Progenitor cell of endocrine pancreas (in vitro differentiated cells): ENCODE results near the gene ACYP1. TPM values are rescaled to one million over a fixed set of nuclear protein-coding genes. Genes with fewer than 3 reads are reported as not detected.

Source experiments
- DNase-seq: peaks from one replicate; pipeline ENCODE4 v3.0.0; 2021; ENCODE audit warnings: low spot score; ENCODE audit not compliant: unreplicated experiment
- H3K27ac Mint-ChIP-seq: 2 replicates; pipeline ENCODE4 v1.8.0; 2021; ENCODE audit warnings: mild to moderate bottlenecking, moderate library complexity, mixed read lengths
- H3K27me3 Mint-ChIP-seq: 2 replicates; pipeline ENCODE4 v1.8.0; 2021; ENCODE audit warnings: mixed read lengths
- H3K36me3 Mint-ChIP-seq: 2 replicates; pipeline ENCODE4 v1.8.0; 2022; ENCODE audit warnings: mixed read lengths; ENCODE audit not compliant: insufficient read depth
- H3K4me1 Mint-ChIP-seq: 2 replicates; pipeline ENCODE4 v1.8.0; 2021; ENCODE audit warnings: low read depth, mixed read lengths
- H3K4me3 Mint-ChIP-seq: 2 replicates; pipeline ENCODE4 v1.8.0; 2021; ENCODE audit warnings: low read depth, mild to moderate bottlenecking, moderate library complexity, mixed read lengths
- H3K9me3 Mint-ChIP-seq: 2 replicates; pipeline ENCODE4 v1.8.0; 2021; ENCODE audit warnings: low read depth, mixed read lengths
- total RNA-seq: library from RNA; stranded (reverse); gene quantifications from 2 replicates; pipeline ENCODE4 v1.2.1, GENCODE V29; 2021
- TF ChIP-seq, protein P1 (sequence below): fragments of 200-600 bp; sonication (generic); IDR thresholded peaks from one replicate; pipeline ENCODE4 v1.5.0; 2021; ENCODE audit warnings: antibody characterized with exemption, mild to moderate bottlenecking; ENCODE audit not compliant: unreplicated experiment

Gene ACYP1
- total RNA-seq, 1 donor from 2014 or later, result 21.2 TPM

- peaks cover 4% of the 10 kb centered on the region for H3K9me3 Mint-ChIP-seq
- DNase-seq, result no peak
- H3K36me3 Mint-ChIP-seq, result peaks cover 15% of the 10 kb centered on the region
- peak overlapping the region; percentile 71 for H3K27ac Mint-ChIP-seq
- H3K4me1 Mint-ChIP-seq, result peaks cover 17% of the 10 kb centered on the region
- peak overlapping the region; percentile 99 for H3K4me3 Mint-ChIP-seq
- H3K27me3 Mint-ChIP-seq, result no peaks in the 10 kb centered on the region
- TF ChIP-seq, protein P1, sequence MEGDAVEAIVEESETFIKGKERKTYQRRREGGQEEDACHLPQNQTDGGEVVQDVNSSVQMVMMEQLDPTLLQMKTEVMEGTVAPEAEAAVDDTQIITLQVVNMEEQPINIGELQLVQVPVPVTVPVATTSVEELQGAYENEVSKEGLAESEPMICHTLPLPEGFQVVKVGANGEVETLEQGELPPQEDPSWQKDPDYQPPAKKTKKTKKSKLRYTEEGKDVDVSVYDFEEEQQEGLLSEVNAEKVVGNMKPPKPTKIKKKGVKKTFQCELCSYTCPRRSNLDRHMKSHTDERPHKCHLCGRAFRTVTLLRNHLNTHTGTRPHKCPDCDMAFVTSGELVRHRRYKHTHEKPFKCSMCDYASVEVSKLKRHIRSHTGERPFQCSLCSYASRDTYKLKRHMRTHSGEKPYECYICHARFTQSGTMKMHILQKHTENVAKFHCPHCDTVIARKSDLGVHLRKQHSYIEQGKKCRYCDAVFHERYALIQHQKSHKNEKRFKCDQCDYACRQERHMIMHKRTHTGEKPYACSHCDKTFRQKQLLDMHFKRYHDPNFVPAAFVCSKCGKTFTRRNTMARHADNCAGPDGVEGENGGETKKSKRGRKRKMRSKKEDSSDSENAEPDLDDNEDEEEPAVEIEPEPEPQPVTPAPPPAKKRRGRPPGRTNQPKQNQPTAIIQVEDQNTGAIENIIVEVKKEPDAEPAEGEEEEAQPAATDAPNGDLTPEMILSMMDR, result no peak
Measured at GRCh38 chr14:75003250-75004027, 60.4 kb downstream of the ACYP1 start.

Other genes with a start within 250 kb of the ACYP1 start
- gene PROX2, start 187.9 kb downstream of the ACYP1 start, total RNA-seq, result not detected in 2 replicates
- 89.1 and 97.8 TPM in 2 replicates for gene DLST, start 182.1 kb downstream of the ACYP1 start, total RNA-seq
- 3.5 and 5.4 TPM in 2 replicates for gene RPS6KL1, start 140.8 kb downstream of the ACYP1 start, total RNA-seq
- 3.5 and 8.2 TPM in 2 replicates for gene PGF, start 108.4 kb downstream of the ACYP1 start, total RNA-seq
- 36.1 and 36.7 TPM in 2 replicates for gene EIF2B2, start 61.1 kb downstream of the ACYP1 start, total RNA-seq
- gene MLH3, start 12.6 kb downstream of the ACYP1 start, total RNA-seq, result 30.8 TPM in 2 replicates
- gene ZC2HC1C, start 5.6 kb upstream of the ACYP1 start, total RNA-seq, result 4.8 and 7.5 TPM in 2 replicates
- gene NEK9, start 63.0 kb upstream of the ACYP1 start, total RNA-seq, result 97.1 and 100 TPM in 2 replicates
- gene TMED10, start 112.6 kb upstream of the ACYP1 start, total RNA-seq, result 282 and 288 TPM in 2 replicates
- gene FOS, start 214.8 kb upstream of the ACYP1 start, total RNA-seq, result 73.7 and 88.8 TPM in 2 replicates